KG1 (cell line): ENCODE results near the gene FAM149A.

Experiments
- DNase-seq: peaks from one replicate; lab custom pipeline; 2025; lab: John Stamatoyannopoulos, UW

Gene FAM149A

DNA sequence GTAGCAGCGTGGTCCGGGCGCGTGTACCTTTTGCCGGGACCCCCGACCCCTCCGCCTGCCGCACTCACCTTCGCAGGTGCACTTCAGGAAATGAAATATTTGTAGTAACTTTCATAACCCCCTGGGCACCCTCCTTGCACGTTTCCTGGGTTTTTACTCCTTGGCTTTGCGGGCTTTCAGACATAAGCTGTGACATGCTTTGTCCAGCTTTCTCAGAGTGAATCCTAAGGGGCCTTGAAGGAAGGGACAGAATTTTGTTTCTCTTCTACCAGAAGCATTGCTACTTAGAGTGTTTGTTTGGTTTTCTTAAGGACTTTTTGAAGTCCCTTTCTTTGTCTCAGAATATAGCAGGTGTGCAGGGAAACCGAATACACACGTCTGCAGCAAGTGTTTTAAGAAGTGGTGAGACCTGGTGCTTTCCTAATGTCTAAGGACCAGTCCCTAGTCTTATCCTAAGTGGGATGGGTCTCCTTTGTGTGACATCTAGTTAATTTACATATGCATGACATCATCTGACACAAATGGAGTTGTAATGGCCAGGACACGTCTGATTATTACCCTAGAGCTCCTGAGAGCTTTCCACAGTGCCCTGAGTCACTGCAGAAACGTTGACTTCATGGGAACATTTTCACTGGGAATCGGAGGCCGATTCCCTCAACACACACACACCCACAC is 1.3 kb downstream of the FAM149A start:
- no peak for DNase-seq

DNA sequence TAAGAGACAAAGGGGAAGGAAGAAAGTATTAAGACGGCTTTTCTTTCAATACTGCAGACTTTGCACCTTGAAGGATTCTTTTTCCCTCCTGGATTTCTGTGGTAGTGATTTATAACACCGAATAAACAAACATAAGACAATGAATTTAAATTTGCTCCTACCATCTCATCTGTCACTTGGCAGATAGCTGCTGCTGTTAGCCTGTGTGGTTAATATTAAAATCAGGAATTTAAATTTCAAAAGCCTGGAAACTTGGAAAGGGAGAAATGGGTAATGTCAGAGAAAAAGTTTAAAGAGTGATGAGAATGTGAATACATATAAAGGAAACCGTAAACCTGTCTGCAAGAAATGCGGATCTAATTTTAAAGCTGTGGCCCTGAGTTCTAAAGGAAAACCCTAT is 3.4 kb downstream of the FAM149A start:
- DNase-seq, result no peak

DNA sequence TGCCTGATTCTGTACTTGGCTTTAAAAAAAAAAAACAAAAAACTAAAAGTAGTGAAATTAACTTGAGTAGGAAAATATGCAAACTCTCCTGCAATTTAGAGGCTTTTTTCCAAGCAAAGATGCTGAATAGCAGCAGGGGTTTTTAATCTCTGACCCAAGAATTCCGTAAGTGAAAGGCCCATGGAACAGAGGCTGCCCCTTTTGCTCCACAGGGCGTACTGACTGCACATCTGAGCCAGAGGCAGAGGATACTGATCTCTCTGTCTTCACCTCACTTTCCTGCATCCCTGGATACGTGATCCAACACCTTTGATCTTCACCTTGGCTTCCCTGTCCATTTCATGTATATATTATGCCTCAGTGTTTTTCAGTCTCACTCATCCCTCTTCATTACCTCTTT is 3.9 kb downstream of the FAM149A start:
- DNase-seq, result no peak

DNA sequence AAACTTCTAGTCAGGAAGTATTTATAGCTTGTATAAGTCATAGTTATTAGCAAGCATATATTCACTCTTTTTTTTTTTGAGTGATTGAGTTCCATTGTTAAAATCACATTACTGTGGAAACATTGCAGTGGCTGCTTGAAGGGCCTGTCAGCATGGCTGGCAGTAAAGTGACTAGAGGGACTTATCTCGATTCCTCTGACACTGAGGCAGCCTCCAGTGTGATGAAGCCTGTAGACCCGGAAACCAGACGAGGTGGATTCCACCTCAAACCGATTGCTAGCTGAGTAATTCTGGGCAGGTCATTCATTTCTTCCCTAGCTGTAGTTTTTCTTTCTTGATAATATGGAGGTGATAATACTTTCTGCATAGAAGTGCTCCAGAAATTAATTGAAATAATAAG is 4.7 kb downstream of the FAM149A start:
- DNase-seq, result no peak

DNA sequence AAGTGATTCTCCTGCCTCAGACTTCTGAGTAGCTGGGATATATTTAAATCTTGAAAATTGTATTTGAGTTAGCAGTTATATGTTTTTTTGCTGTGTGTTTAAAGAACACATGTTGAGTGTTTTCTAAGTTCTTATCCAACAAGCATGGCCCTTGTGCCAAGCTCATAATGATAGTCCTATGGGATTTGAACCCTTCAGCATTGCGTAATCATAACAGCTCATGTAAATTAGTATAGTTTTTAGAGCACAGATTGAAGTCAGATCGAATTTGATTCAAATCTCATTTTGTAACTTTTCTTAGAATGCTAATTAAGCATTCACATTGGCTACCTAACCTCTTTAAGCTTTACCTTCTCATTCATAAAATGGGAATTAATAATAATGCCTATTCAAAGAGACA is 12.2 kb downstream of the FAM149A start:
- DNase-seq, result no peak

DNA sequence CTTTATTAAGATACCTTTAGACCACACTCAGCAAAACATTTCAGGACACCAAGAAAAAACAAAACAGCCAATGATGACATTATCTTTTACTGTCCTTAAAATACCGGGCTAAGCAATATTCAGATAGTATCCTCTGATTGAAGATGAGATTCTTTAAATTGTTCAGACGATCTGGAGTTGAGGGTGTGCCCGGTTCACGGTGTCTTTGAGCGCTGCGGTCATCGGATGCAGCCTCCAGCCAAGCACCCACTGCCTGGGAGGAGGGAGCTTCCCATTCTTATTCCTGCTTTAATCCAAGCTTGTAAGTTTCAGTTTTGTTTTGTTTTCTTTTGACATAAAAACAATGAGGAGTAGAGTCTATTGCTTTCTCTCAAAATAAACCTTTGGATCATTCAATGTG is 14.1 kb downstream of the FAM149A start:
- DNase-seq, result no peak

DNA sequence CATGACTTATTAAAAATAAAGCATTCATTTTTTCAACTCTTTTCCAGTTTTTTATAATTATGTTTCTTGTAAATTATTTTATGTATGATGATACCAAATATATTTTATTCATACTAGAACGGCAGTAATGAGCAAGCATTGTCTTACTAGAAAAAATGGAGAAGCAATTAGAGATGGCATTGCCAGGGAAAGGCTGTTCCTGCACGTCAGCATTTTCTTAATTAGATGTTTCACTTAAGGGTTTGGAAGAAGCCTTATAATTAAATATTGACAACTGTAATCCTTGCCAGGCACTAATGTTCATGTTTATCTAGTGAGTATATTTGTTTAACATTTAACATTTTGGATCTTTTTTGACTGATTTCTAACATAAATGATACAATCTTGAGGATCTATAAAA is 16.6 kb downstream of the FAM149A start:
- no peak for DNase-seq

DNA sequence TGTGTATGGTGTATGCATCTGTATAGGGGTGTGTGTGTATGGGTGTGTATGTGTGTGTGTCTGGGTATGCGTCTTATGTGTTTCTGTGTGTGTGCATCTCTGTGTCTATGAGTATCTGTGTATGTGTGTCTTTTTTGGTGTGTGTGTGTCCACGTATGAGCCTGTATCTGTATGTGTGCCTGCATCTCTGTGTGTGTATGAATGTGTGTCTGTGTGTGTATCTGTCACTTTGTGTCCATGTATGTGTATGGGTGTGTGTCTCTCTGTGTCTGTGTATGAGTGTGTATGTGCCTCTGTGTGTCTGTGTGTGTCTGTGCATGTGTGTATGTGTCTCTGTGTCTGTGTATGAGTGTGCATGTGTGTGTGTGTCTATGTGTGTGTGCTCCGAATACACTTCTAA is 24.3 kb downstream of the FAM149A start:
- DNase-seq, result no peak

DNA sequence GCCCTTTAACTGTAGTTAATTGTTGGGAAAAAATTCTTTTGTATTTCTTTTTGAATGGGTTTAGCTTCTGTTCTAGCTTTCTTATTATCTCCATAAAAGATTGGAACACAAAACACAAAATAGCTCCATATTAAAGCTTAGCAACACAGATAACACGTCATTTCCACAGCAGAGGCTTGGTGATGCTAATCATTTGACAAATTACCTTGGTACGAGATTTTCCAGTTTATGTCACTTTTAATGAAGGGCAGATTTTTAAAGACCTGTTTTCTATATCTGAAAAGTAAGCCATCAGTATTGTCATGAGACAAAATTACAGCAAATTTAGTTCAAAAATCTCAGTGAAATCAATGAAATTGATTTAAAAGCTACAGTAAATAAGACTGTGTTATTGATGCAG is 27.4 kb downstream of the FAM149A start:
- DNase-seq, result no peak

DNA sequence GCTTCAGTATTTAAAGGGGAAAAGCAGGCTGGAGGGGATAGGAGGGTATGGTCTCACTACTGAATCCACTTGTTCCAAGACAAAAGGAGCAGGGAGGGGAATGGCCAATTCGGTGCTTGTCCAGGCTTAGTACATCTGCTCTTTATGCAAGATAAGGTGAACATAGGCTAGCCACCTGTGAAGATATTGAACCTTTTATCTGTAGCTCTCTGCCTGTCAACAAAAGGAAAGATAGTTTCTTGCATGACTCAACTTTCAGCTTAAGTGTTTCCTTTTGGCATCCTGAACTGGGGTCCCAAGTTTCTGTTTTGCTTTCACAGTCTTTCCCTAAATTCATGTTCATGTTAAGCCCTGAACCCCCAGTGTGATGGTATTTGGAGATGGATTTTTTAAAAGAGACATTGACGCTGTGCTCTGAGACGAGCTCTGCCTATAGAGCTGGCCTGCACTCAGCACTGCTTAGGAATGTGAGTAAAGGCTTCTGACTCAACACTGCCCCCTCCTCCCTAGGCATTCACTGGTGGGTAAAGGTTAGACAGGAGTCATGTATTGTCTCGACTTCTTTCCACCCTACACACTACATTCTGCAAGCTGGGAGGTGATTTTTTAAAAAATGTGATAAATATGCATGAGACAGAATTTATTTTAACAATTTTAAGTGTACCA is 28.2 kb downstream of the FAM149A start:
- DNase-seq, result no peak

DNA sequence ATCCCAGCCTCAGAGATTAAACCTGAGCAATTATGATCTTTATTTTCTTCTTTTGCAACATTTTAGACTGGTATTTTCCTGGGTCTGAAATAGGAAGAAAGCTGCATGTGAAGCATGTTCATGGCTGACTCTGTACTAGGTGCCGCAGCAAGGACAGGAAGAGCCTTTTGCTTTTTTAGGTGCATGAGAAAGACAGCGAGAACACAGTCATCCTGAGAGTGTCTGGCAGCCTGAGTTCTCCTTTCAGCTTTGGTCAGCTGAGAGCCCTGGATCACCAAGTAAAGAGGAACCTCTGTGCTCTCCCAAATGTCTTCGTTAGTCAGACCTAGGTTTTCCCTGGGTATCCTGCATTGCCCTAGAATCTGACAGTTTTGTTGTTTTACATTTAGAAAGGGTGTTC is 29.8 kb downstream of the FAM149A start:
- no peak for DNase-seq

DNA sequence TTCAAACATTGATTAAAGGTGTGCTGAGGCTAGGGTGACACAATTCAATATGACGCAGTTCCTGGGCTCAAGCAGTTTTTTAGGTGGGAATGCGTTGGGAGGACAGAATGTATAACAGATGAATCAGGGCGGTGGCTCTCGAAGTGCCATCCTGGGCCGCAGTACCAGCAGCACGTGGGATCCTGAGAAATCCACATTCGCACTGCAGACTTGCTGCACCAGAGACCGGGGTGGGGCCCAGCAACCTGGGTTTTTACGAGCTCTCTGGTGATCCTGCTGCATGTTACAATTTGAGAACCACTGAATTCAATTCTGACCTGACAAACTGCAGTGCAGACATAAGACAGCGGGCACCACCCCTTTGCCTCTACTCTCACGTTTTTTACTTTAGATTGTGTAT is 30.4 kb downstream of the FAM149A start:
- no peak for DNase-seq

DNA sequence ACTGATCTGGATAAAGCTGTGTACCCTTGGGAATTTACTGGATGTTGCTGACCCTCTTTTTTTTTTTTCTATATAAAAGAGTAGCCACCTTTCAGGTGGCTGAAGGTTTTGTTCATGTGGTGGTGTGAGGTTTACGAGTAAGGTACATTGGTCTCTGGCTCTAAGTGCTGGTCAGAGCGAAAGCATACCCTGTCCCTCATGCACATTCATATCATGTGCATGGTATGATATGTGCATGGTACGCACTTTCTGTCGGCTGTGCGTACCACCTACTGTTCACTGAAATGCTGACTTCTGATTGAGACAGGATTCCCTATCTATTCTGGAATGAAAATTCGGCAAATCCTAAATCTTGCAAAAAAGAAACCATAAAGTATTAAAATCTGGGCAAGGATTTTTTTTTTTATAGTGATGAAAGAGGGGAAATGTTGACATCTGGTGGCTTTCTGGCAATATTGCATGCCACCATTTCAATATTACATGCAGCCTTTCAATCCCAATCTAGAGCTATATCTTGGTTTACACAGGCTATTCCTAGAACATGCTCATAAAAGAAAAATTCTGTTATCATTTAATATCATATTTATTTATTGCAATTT is 32.8 kb downstream of the FAM149A start:
- no peak for DNase-seq

DNA sequence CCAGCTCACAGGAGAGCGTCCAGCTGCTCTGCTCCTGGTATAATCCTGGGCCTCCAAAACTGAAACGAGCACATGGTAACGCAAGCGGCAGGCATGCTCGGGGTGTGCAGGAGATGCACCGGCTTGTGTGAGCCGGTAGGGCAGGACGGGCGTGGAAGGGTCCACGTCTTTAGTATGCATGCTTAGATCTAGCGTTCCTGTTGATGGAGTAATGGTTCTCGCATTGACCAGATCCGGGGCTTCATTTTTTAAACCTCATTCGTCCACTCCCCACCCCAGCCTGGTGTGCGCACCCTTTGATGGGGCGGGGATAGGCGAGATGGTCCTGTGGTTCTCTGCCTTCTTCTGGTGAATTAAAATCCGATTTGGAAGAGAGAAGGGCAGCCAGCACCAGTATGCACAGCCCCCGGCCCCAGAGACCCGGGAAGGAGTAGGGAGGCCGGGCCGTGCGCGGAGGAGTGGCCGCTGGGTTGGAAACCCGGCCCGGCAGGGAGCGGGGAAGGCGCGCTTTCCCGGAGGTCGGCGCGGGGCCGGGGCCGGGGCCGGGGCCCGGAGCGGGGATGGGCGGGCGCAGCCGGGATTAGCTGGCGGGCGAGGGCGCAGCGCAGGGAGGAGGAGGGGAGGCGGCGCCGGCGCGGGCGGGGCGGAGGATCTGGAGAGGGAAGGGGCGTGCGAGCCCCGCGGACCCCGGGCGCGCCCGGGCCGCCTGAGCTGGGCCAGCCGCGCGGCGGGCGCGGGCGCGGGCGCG is 39.9 kb downstream of the FAM149A start:
- DNase-seq, result no peak

DNA sequence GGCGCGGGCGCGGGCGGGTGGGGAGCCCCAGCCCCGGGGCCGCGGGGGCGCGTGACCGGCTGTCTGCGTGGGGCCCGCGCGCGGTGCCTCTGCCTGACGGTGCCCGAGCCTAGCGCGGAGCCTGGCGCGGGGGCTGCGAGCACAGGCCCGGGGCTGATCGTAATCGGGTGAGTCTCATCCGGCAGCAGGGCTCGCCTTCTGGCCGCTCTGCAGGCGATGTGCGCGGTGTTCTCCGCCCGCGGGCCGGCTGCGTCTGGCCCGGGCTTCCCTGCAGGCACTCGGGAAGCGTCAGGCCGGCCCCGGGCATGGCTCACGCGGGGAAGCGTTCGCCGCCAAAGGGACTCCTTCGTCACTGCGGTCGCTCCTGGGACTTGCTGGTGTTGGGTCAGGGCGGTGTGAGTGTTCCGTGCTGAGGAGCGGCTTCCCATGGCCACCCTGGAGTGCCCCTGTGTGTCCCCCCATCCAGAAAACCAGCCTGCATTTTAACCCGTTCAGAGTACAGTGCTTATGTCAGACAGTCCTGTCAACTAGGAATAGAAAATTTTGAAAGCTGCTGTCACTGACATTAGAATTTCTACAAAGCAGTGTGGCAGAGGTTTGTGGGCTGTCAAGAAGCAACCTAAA is 40.6 kb downstream of the FAM149A start:
- DNase-seq, result no peak

DNA sequence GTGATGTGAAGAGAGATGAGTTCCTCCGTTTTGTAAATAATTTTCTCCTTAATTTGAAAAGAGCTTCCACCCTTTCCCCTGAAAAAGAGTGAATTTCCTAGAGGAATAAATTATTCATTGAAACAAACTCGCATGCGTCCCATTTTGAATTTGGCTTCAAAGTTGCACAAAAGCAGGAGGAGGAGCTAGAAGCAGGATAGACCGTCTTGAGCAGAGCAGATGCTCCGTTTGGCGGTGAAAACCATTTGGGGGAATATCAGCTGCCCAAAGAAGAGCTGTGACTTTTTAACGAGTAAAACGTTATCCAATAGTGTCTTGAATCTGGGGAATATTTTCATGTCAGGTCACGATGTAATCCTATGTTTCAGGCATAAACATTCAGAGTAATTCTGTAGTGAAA is 42.0 kb downstream of the FAM149A start:
- DNase-seq, result no peak

DNA sequence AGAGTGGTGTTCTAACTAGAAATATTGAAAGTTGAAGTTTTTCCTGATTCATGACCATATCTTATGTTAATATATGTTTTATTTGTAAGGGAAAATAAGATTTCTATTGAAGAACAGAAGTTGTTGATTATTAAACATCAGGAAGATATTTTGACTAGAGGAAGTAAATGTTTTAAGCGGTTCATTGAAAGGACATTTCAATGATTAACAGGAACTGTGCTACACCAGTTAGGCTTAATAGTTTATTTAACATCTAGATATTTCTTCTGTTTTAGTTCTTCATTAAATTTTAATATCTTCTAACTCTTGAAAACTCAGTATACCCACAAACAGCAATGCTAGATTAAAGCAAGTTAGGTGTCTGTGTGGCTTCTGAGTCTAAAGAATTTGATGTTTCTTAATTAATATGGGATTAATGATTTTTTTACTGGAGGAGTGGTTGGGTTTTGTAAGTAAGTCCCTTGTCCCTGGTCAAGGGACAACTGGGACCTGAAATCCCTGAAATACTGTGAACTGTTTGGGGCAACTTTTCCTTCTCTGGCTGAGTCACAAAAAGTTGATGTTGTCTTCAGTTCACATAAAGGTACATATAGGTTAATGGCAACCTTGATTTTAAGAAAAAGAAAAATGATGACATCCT is 44.0 kb downstream of the FAM149A start:
- DNase-seq, result no peak

DNA sequence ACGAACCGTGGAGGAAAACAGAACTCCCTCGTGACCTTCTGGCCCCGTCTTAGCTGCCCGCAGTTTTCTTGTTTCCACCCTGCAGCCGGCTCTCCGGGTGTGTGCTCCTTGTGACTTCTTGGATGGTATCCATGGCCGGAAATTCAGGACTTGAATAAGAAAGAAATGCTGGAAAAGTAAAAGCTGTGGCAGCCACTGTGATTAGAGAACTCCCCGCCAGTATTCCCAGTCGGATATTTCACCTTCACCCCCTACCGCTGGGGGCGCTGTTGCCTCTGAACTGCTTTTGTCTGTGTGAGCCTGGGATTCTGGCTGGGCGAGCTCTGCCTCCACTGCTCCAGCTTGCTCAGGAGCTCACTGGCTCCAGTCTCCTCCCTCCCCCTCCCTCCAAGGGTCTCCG is 45.4 kb downstream of the FAM149A start:
- DNase-seq, result no peak

DNA sequence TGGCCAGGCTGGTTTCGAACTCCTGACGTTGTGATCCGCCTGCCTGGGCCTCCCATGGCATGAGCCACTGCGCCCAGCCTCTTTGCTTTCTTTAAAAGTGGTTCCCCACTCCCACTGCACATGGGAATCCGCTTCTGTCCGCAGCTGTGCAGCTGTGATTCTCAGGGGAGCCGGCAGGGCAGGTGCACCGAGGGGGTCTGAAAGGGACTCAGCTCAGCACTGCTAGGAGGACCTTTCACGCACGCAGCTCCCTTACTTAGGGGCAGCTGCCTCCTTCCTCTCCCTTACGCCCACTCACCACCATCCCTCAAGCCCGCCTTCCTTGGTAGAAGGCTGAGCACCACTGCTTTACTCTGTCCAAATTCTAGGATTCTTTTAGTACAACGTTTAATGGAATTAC is 46.4 kb downstream of the FAM149A start:
- DNase-seq, result no peak

DNA sequence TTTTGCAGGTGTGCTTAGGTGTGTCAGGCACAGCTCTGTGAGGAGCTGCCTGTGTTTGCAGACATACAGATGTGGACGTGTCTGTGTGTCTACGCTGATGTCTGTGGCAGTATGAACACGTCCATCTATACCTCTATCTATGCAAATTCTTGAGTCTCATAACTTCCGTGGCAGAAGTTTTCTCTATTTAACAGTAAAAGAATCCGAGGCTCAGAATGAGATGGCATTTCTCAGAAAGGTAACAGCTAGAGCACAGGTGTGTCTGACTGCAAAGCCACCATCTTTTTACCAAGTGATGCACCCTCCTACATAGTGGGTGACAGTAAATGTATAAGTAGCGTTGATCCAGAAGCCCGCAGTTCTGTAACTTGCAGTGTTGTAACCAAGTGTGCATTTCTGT is 47.0 kb downstream of the FAM149A start:
- no peak for DNase-seq

DNA sequence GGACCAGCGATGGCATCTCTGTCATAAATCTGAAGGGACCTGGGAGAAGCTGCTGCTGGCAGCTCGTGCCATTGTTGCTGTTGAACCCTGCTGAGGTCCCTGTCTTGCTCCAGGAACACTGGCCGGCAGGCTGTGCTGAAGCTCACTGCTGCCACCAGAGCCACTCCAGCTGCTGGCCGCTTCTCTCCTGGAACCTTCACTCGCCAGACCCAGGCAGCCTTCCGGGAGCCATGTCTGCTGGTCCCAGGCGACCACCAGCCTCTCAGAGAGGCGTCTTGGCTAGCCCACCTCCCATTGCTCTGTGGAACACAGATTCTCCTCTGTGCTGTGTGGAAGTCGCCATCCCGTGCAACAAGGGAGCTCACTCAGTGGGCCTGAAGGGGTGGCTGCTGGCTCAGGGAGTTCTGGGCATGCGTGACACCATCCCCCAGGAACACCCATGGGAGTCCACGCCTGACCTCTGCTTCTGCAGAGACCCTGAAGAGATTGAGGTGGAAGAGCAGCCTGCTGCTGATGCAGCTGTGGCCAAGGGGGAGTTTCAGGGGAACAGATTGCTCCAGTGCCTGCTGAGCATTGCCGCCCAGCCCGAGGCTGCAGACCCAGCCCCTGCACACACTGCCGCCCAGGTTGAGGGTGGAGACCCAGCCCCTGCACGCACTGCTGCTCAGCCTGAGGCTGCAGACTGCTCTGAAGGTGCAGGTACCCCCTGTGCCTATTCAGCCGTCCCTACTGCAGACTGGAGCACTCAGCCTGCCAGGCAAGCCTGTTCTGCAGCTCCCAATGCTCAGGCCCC is 53.7 kb downstream of the FAM149A start:
- no peak for DNase-seq
